Measurements from ENCODE around the gene RAP1GAP2.
"Not testable (repeated sequence)": the region's sequence is repeated elsewhere in the genome, so short reads cannot be mapped to it uniquely, and the experiment has no call there.

The RAP1GAP2 gene

DNA sequence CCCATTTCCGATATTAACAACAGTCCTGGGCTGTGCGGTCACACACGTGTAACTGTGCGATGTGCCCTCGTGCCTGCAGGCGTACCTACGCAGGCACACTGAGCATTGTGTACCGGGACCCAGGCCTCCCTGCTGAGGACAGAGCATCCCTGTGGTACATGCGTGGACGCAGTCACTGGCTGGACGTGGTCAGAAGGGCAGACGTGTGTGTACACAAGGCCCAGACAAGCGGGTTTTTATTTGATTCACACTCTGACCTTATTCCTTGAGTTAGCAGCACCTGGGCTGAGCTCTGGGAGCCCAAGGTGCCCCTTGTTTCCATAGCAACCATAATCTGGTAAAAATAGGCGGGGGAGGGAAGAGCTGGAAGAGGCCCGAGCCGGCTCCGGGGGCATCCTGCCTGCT lies 19.5 kb downstream of the RAP1GAP2 start:
- DNase-seq, result no peak

GRCh38 chr17:2816688-2817087 lies 20.4 kb downstream of the RAP1GAP2 start:
- DNase-seq, result no peak

DNA sequence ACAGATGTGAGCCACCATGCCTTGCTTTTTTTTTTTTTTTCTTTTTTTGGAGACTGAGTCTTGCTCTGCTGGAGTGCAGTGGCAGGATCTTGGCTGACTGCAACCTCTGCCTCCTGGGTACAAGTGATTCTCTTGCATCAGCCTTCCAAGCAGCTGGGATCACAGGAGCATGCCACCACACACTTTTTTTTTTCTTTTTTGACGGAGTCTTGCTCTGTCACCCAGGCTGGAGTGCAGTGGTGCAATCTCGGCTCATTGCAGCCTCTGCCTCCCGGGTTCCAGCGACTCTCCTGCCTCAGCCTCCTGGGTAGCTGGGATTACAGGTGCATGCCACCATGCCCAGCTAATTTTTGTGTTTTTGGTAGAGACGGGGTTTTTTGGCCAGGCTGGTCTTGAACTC lies 23.1 kb downstream of the RAP1GAP2 start:
- not testable (repeated sequence) for DNase-seq

DNA sequence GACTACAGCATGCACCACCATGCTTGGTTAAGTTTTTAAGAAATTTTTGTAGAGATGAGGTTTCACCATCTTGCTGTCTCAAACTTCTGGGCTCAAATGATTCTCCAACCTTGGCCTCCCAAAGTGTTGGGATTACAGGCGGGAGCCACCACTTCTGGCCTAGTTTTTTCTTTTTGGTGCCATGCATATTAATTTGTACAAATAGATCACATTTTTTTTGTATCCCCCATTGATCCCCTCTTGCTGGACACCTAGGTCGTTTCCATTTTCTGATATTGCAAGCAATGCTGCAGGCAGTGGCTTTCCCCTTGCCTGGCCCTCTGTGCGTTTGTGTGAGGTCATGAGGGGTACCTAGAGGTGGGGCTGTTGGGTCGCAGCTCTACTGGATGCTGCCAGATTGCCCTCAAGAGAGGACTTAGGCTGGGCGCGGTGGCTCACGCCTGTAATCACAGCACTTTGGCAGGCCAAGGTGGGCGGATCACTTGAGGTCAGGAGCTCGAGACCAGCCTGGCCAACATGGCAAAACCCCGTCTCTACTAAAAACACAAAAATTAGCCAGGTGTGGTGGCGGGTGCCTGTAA lies 23.8 kb downstream of the RAP1GAP2 start:
- DNase-seq, result no peak

- no peak for DNase-seq
Observed at GRCh38 chr17:2821868-2822267, 25.6 kb downstream of the RAP1GAP2 start.

GRCh38 chr17:2822358-2822757 lies 26.1 kb downstream of the RAP1GAP2 start:
- no peak for DNase-seq

DNA sequence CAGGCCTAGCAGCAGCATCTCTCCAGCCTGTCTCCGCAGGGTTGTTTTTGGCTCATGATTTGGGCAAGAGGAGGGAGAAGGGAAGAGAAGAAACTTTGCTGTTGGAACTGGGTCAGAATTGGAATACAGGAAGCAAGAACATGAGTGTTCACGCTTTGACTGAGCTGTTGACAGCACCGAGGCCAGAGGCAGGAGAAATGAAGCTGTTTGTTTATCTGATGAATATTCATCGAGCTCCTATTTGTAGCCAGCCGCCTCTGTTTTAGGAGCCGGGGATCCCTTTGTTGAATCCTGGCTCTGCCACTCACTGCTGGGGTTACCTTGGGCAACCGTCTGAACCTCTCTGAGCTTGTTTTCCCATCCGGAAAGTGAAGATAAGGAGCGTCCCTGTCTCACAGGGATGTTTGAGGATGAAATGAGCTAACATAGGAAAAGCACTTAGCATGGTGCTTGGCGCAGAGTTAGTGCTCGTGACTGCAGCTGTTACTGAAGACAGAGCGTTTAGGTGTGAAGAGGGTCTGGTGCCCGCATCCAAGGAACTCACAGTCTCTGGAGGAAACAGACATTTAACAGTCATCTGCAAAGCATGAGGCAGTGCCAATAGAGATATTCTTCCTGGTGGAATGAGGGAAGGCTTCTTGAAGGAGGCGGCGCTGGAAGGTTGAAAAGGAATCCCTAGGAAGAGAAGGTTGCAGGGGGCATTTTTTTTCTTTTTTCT lies 29.2 kb downstream of the RAP1GAP2 start:
- DNase-seq, result no peak

DNA sequence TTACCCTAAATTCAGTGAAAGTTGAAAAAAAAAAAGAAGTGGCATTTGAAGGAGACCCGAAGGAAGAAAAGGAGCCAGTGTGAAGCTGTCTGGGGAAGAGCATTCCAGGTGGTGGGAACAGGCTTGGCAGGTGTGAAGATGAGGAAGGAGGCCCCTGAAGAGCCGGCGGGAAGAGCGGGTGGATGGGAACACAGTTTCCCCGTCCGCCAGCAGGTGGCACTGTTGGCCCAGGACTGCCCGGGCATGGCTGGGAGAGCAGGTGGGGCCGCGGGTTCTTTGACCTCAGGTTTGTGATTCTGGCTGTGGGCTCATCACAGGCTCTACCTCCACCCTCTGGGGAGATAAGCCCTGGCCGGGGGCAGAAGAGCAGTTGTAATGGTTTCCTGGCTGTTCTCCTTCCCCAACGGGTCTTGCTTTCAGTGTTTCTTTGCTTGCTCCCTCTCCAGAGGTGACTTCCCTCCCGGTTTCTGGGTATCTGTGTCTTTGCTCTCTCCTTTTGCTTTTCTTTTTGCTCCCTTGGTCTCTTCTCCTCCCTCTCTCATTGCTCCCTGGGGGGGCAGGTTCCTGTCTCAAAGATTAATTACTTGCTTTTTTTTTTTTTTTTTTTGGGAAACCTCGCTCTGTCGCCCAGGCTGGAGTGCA lies 32.3 kb downstream of the RAP1GAP2 start:
- peak; percentile 48 for DNase-seq

GRCh38 chr17:2830678-2831077 lies 34.4 kb downstream of the RAP1GAP2 start:
- DNase-seq, result no peak

GRCh38 chr17:2835780-2836179 lies 39.5 kb downstream of the RAP1GAP2 start:
- DNase-seq, result no peak

DNA sequence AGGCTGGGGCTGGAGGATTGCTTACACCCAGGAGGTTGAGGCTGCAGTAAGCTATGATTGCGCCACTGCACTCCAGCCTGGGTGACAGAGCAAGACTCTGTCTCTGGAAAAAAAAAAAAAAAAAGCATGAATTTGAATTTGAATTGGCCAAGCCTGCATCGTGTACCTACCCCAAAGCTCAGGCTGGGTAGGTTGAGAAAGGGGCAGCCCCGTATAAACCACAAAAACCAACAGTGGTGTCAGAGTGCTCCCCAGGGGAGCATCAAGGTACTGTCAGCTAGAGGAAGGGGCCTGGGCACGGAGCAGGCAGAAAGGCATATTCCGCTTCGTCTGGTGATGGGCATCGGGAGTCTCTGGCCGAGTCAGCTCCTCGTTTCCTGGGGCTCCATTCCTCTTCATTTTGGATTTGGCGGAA lies 40.9 kb downstream of the RAP1GAP2 start:
- no peak for DNase-seq

DNA sequence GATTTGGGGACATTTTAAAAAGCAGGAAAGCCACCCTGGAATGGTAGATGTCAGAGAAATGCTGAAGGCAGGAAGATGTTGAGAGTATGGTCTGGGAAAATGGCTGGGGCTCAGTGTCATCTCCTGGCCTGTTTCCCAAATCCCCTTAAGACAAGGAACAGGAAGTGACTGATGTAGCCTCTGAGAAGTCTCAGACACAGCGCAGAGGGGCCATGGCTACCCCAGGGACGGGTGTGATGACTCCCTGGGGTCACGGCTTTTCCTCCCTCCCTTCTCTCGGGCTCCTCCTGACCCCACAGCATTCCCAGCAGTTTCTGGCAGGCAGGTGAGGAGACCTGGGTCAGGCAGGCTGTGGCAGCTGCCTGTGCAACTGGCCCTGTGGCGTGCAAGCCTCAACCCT lies 45.4 kb downstream of the RAP1GAP2 start:
- DNase-seq, result no peak

- no peak for DNase-seq
Observed at GRCh38 chr17:2842464-2842863, 46.2 kb downstream of the RAP1GAP2 start.

DNA sequence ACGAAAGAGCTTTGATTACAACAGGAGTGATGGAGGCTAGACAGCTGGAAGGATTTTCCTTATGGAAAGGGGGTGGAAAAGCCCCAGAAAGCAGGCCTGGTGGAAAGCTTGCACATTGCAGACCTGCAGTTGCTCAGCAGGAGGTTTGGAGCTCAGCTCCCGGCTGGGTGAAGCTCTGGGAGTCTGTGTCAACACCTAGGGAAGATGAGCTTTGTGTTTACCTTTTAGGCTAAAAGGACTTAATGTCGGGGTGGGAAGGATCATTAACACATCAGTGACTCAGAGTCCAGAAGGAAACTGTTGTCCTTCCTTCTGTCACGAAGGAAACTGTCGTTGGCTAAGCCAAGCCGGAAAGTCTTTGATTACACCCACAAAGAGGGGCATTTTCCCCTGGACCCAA lies 48.2 kb downstream of the RAP1GAP2 start:
- DNase-seq, result no peak

DNA sequence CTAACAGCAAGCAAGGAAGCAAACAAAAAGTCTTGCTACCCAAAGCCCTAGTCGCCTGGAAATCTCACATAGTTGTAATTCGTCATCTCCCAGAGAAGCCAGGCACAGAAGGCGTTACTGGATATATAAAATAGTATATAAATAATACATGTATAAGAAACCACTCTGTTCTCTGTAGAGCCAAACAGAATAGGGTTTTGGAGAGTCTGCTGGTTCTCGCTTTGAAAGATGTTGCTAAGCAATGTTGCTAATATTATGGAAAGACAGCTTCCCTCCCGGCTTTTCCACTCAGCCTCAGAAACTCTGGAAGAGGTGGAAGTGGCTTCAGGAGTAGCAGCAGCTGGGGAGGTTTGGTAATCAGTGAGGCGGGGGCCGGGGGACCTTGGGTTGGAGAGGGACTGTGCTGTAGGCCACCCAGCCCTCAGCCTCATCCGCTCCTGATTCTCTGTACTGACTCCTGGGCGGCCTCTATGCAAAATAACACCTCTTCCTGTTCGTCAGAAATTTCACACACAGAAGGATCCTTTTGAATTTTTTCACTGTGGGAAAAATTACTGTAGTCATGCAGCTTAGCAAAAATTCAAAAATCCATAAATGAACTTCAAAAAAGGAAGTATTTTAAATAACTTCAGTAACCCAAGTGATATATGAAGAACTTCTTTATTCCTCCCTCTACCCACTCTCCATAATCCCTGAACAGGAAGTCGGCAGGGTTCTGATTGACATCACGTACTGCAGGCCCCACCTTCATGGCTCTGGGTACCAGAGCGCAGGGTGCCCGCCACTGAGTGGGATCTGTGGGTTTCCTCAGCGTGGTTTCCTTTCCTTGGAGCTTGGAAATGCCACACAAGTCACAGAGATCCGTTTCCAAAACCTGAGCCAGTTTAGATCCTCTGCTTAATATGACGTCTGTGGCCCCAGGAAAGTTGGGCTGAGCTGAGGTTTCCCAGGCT lies 51.4 kb downstream of the RAP1GAP2 start:
- DNase-seq, result peak; percentile 80

- DNase-seq, result no peak
Observed at GRCh38 chr17:2849327-2849670, 53.1 kb downstream of the RAP1GAP2 start.

GRCh38 chr17:2850991-2851390 lies 54.8 kb downstream of the RAP1GAP2 start:
- no peak for DNase-seq

DNA sequence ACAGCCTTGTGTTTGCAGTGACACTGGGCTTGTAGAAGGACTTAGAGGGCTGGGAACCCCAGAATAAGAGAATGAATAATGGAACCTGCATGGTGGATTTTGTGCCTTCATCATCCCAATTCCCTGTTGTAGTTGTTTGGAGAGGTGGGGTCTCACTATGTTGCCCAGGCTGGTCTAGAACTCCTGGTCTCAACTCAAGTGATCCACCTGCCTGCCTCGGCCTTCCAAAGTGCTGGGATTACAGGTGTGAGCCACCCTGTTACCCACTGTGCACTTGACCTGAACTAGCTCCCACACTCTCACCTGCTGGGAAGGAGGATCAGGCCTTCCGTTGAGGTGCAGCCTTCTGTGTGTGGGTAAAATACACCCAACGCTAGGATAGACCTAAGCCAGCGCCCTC lies 55.4 kb downstream of the RAP1GAP2 start:
- no peak for DNase-seq

DNA sequence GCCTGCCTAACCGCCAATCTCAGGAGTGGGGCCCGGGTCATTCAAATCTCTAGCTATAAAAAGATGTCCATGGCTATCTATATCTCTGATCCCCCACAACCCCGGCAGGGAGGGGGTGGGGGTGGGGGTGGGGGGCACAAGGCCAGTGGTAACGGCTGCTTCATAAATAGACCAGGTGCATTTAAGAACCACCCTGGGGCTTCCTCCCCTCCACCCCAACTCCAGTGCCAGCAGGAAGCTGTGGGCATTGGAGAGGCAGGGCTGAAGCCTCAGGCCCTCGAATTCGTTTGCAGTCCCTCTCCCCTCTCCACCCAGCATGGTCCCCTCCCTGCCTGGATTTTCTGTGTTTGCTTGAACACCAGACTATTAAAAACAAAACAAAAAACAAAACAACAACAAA lies 56.0 kb downstream of the RAP1GAP2 start:
- DNase-seq, result no peak

DNA sequence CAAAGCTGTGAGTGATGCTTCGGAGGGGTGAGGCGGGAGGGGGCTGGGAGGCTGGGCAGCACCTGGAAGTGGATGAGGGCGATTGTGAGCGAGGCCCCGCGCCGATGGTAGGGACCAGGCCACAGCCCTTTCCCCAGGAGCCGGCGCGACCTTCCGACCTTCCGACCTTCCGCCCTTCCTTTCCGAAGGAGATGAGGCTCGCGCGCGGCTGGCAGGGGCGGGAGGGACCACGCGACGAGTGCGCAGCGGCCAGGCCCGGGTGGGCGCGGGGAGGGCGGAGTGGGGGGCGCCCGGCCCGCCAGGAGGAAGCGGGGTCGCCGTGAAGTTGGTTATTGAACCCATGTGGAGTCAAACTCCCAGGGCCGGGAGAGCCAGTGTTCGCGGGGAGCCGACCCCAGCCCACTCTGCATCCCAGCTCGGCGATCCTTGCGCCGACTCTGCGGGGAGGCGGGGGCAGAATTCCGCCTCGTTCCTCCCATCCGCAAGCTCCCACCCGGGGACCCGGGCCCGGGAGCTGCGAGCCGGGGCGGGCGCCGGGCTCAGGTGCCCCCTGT lies 56.6 kb downstream of the RAP1GAP2 start:
- no peak for DNase-seq

DNA sequence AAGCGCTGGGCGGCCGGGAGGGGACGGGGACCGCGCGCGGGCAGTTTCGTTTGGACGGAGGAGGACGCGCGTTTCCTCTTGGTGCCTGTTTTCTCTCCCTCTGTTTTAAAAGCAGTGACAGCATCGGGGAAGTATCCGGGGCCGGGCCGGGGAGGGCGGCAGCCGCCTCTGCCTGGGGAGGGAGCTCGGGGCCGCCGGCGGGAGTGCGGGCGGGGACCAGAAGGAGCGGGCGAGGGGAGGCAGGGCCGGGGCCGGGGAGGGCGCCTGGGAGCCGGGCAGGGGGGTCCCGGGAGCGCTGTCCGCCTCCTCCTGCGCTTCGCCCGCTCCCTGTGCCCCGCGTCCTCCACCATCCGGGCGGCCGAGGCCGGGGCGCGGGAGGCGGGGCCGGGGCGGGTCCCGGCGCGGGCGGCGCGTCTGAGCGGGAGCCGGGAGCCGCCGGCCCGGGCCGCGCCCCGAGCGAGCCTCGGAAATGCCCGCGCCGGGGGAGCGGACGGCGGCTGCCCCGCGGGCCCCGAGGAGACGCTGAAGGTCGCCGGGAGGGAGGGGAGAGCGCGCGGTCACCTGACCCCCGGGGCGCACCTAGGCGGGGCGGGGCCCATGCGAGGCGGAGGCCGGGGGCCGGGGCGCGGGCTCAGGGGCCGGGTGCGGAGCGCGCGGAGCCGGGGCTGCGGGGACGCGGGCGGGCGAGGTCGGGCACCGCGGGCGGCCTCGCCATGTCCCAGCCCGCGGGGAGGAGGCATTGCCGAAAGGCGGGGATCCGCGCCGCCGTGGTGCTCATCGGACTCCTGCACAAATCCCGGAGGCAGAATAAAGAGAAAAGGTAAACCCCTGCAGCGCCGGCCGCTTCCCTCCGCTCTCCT lies 57.3 kb downstream of the RAP1GAP2 start:
- DNase-seq, result peak; percentile 67
